ENCODE data around the gene CAMK2A.

GRCh38 chr5:150236981-150237754 is 52.4 kb downstream of the CAMK2A start:
- no peak for TF ChIP-seq CTCF (IDR thresholded peaks at IDR 0.05)
- no peak for TF ChIP-seq POLR2A (IDR thresholded peaks at IDR 0.05)
- no peak for TF ChIP-seq EP300 (IDR thresholded peaks at IDR 0.05)
- no peak for TF ChIP-seq POLR2AphosphoS5 (IDR thresholded peaks at IDR 0.05)

Data from gastroesophageal sphincter (tissue), 3 donors.